ENCODE measurements around the gene MUC6.

GRCh38 chr11:1060852-1061616 lies 24.5 kb upstream of the MUC6 start:
- TF ChIP-seq CTCF (IDR thresholded peaks at IDR 0.05; ENCODE audit: control extremely low read depth in 1 of 3, insufficient read depth in 1 of 3, low read depth in 1 of 3, low read length in 3 of 3): no peak
- no peak for TF ChIP-seq POLR2A (IDR thresholded peaks at IDR 0.05; ENCODE audit: control extremely low read depth in 1 of 2, low read depth in 2 of 2, low read length in 2 of 2)
- TF ChIP-seq ATF3 (IDR thresholded peaks at IDR 0.05; ENCODE audit: insufficient read depth, low read depth, low read length): no peak
- no peak for TF ChIP-seq YY1 (IDR thresholded peaks at IDR 0.05; ENCODE audit: low read depth, low read length)
- no peak for TF ChIP-seq TAF1 (IDR thresholded peaks at IDR 0.05; ENCODE audit: low read depth, low read length)
- no peak for TF ChIP-seq CEBPB (IDR thresholded peaks at IDR 0.05; ENCODE audit: low read depth, low read length)
- no peak for TF ChIP-seq MAFK (IDR thresholded peaks at IDR 0.05; ENCODE audit: low read depth, low read length)
- no peak for TF ChIP-seq RXRA (IDR thresholded peaks at IDR 0.05; ENCODE audit: insufficient read depth, low read depth, low read length)
- TF ChIP-seq HDAC2 (IDR thresholded peaks at IDR 0.05; ENCODE audit: borderline replicate concordance in 1 of 2, low read depth in 2 of 2, low read length in 2 of 2): no peak

Data from H1 (cell line).